RWPE2 (cell line): Measurements from ENCODE around the gene PAEP.

Source experiments
- ATAC-seq: fragments of 200-7000 bp; cut with Tn5 transposase; 3 replicates; pipeline ENCODE4 v1.9.1; 2021; ENCODE audit warnings: low read depth
- DNase-seq: peaks from one replicate; pipeline ENCODE4 v3.0.0-alpha.2; 2020; ENCODE audit warnings: low spot score
- H3K27ac ChIP-seq: fragments of 450-650 bp; 2 replicates; pipeline ENCODE4 v1.5.1; 2017; ENCODE audit warnings: mild to moderate bottlenecking; ENCODE audit not compliant: poor library complexity, severe bottlenecking
- H3K27me3 ChIP-seq: fragments of 250-450 bp; sonication (Bioruptor Pico); 2 replicates; pipeline ENCODE4 v1.5.1; 2021; ENCODE audit warnings: mild to moderate bottlenecking, moderate library complexity; ENCODE audit not compliant: insufficient read depth, poor library complexity, severe bottlenecking
- H3K36me3 ChIP-seq: fragments of 250-450 bp; sonication (Bioruptor Pico); 2 replicates; pipeline ENCODE4 v1.5.1; 2020; ENCODE audit warnings: low read depth, mild to moderate bottlenecking, moderate library complexity
- H3K4me1 ChIP-seq: fragments of 250-450 bp; sonication (Bioruptor Pico); 2 replicates; pipeline ENCODE4 v1.5.1; 2021; ENCODE audit warnings: mild to moderate bottlenecking, moderate library complexity; ENCODE audit not compliant: insufficient read depth, poor library complexity, severe bottlenecking
- H3K4me3 ChIP-seq: fragments of 250-450 bp; sonication (Bioruptor Pico); 2 replicates; pipeline ENCODE4 v1.5.1; 2021; ENCODE audit warnings: mild to moderate bottlenecking, moderate library complexity; ENCODE audit not compliant: severe bottlenecking
- H3K9me3 ChIP-seq: fragments of 250-450 bp; sonication (Bioruptor Pico); 2 replicates; pipeline ENCODE4 v1.5.1; 2021; ENCODE audit warnings: mild to moderate bottlenecking, moderate library complexity; ENCODE audit not compliant: severe bottlenecking
- TF ChIP-seq, protein P1 (sequence below): fragments of 450-650 bp; IDR thresholded peaks from one replicate; pipeline ENCODE4 v1.5.1; 2017; ENCODE audit warnings: mild to moderate bottlenecking, moderate library complexity; ENCODE audit not compliant: poor library complexity, severe bottlenecking

Gene PAEP

DNA sequence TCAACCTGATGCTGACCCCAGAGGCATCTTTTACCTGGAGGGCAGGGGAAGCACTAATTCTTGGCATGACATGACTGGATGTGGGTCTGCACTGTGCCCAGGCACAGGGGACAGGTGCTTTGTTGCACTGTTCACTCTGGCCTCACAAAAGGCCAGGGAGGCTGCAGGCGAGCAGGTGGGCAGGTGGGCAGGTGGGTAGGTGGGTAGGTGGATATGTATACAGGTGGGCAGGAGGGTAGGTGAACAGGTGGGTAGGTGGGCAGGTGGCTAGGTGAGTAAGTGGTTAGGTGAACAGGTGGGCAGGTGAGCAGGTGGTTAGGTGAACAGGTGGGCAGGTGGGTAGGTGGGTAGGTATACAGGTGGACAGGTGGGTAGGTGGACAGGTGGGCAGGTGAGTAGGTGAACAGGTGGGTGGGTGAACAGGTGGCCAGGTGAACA is 1.5 kb downstream of the PAEP start:
- TF ChIP-seq, protein P1, sequence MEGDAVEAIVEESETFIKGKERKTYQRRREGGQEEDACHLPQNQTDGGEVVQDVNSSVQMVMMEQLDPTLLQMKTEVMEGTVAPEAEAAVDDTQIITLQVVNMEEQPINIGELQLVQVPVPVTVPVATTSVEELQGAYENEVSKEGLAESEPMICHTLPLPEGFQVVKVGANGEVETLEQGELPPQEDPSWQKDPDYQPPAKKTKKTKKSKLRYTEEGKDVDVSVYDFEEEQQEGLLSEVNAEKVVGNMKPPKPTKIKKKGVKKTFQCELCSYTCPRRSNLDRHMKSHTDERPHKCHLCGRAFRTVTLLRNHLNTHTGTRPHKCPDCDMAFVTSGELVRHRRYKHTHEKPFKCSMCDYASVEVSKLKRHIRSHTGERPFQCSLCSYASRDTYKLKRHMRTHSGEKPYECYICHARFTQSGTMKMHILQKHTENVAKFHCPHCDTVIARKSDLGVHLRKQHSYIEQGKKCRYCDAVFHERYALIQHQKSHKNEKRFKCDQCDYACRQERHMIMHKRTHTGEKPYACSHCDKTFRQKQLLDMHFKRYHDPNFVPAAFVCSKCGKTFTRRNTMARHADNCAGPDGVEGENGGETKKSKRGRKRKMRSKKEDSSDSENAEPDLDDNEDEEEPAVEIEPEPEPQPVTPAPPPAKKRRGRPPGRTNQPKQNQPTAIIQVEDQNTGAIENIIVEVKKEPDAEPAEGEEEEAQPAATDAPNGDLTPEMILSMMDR = no peak
- ATAC-seq = no peak

DNA sequence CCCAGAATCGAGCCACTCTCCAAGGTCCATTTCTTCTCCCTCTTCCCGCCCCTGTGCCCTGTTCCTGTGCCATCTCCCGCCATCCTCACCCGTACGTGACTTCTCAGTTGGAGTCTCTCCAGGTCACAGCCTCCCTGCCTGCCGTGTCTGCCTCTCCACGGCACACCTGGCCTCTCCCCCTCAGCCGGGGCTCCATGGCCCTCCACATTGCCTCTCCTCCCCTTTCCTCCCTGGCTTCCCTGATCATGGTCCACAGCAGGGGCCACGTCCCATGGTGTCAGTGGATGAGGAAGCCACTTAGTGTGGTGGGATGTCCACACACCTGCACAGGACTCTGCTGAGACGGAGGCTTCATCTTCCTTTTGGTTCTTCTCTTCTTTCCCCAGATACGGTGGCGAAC is 2.3 kb downstream of the PAEP start:
- Histone ChIP-seq H3K4me3 (no peak overlapping the region), H3K27me3 (peaks cover 8% of the 10 kb centered on the region), H3K9me3 (no peaks in the 10 kb centered on the region), H3K27ac (no peak overlapping the region), H3K4me1 (no peaks in the 10 kb centered on the region), H3K36me3 (no peaks in the 10 kb centered on the region)
- DNase-seq (peak; percentile 44), ATAC-seq (no peak)
- TF ChIP-seq, protein P1 = no peak

More for the DNA sequence above, 1.5 kb downstream of the PAEP start:
- no peak overlapping the region for H3K4me3 ChIP-seq
- H3K9me3 ChIP-seq = no peaks in the 10 kb centered on the region
- no peaks in the 10 kb centered on the region for H3K36me3 ChIP-seq
- H3K4me1 ChIP-seq = no peaks in the 10 kb centered on the region
- H3K27ac ChIP-seq = no peak overlapping the region
- DNase-seq = no peak
- peaks cover 8% of the 10 kb centered on the region for H3K27me3 ChIP-seq

DNA sequence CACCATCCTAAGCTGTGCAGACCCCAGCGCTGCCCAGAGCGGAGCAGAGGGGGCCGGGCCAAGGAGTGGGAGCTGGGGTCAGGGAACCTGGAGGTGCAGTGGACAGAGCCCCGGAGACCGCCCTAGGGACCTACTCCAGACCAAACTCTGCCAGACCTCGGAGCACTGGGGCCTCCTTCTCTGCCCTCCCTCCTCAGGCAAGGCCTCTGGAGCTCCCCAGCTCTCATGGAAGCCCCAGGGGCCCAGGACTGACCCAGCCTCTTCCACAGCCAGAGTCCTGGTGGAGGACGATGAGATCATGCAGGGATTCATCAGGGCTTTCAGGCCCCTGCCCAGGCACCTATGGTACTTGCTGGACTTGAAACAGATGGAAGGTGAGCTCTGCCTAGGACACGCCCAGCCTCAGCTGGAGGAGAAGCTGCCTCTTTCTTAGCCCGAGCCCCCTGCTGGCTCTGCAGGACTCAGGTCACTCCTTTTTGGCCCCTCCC is 3.6 kb downstream of the PAEP start:
- H3K27ac ChIP-seq = no peak overlapping the region
- no peaks in the 10 kb centered on the region for H3K4me1 ChIP-seq
- no peak overlapping the region for H3K4me3 ChIP-seq
- peaks cover 17% of the 10 kb centered on the region for H3K27me3 ChIP-seq
- TF ChIP-seq, protein P1 = no peak
- ATAC-seq (peak; percentile 48; the same call in 1 of the 3 replicates), DNase-seq (no peak)
- H3K9me3 ChIP-seq = peaks cover 3% of the 10 kb centered on the region
- no peaks in the 10 kb centered on the region for H3K36me3 ChIP-seq

DNA sequence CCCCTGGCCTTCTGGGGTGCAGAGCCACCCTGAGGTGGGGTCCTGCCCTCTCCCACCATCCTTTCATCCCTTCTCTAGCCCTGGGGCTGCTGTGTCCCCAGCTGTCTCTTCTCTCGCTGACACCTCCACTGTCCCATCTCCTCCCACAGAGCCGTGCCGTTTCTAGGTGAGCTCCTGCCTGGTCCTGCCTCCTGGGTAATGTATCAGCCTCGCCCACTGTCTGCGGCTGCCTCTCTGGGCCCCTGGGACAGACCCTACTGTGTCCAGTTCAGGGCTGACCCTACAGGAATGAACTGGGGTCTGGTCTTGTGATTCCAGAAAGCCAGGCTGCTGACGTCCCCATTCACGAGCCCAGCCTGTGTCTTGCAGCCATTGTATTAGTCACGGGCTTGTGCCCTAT is 4.1 kb downstream of the PAEP start:
- Histone ChIP-seq H3K27ac (no peak overlapping the region), H3K4me1 (no peaks in the 10 kb centered on the region), H3K9me3 (peaks cover 3% of the 10 kb centered on the region), H3K36me3 (no peaks in the 10 kb centered on the region), H3K27me3 (peaks cover 19% of the 10 kb centered on the region), H3K4me3 (no peak overlapping the region)
- TF ChIP-seq, protein P1 = no peak
- no peak for DNase-seq
- ATAC-seq = no peak; the same call in 2 of the 3 replicates

GRCh38 chr9:135566552-135566951 is 5.0 kb downstream of the PAEP start:
- DNase-seq = peak; percentile 28
- Histone ChIP-seq H3K36me3 (no peaks in the 10 kb centered on the region), H3K4me3 (no peak overlapping the region), H3K9me3 (peaks cover 3% of the 10 kb centered on the region), H3K4me1 (no peaks in the 10 kb centered on the region), H3K27ac (no peak overlapping the region), H3K27me3 (peaks cover 28% of the 10 kb centered on the region)
- no peak for ATAC-seq
- TF ChIP-seq, protein P1 = no peak
